GM12801 (cell line): ENCODE data around the gene PEAK3.

ENCODE experiments used
- TF ChIP-seq, protein P1 (sequence below): IDR thresholded peaks from one replicate; pipeline ENCODE4 v1.5.1; 2011; ENCODE audit warnings: control low read depth; ENCODE audit not compliant: insufficient read length; ENCODE audit errors: extremely low read depth

Gene PEAK3

DNA sequence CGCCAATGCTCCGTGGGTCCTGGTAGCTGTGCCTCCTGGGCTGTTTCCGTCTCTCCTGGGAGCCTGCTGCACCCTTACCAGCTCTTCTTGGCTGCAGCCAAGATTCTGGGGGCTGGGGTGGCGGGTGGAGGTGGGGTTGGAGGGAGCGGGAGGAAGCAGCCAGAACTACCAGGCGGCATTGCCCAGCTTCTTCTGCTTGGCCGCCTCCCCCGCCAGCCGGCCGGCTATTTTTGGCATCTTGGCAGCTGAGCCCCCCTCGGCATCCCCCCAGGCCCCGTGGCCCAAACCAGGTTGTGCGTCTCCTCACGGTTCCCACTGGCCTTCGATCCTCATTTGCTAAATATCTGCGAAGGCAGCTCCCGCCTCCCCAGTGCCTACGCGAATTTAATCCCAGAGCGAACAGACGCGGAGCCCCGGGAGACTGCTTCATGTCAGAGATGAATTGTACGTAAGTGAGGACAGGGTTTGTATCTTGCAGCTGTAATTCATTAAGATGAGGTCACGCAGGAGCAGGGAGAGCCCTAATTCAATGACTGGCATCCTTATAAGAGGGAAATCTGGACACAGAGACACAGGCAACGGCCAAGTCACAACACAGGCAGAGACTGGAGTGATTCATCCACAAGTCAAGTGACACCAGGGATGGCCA, 12.8 kb upstream of the PEAK3 start:
- TF ChIP-seq, protein P1, sequence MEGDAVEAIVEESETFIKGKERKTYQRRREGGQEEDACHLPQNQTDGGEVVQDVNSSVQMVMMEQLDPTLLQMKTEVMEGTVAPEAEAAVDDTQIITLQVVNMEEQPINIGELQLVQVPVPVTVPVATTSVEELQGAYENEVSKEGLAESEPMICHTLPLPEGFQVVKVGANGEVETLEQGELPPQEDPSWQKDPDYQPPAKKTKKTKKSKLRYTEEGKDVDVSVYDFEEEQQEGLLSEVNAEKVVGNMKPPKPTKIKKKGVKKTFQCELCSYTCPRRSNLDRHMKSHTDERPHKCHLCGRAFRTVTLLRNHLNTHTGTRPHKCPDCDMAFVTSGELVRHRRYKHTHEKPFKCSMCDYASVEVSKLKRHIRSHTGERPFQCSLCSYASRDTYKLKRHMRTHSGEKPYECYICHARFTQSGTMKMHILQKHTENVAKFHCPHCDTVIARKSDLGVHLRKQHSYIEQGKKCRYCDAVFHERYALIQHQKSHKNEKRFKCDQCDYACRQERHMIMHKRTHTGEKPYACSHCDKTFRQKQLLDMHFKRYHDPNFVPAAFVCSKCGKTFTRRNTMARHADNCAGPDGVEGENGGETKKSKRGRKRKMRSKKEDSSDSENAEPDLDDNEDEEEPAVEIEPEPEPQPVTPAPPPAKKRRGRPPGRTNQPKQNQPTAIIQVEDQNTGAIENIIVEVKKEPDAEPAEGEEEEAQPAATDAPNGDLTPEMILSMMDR = no peak

DNA sequence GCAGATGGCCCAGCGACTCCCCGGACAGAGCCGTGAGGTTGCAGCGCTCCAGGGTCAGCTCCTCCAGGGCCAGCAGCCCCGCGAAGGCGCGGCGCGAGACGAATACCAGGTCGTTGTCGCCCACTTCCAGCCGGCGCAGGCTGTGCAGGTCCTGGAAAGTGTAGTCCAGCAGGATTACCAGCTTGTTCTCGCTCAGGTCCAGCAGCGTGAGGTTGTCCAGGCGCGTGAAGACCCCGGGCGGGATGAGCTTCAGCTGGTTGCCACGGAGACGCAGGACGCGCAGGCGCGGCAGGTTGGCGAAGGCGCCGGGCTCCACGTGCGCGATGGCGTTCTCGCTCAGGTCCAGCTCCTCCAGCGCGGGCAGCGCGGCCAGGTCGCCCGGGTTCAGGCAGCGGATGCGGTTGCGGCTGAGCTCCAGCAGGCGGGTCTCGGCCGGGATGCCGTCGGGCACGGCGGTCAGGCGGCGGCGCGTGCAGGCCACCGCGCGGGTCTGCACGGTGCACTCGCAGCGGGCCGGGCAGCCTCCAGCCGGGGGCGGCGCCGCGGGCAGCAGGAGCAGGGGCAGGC, 9.3 kb upstream of the PEAK3 start:
- TF ChIP-seq, protein P1 = no peak

DNA sequence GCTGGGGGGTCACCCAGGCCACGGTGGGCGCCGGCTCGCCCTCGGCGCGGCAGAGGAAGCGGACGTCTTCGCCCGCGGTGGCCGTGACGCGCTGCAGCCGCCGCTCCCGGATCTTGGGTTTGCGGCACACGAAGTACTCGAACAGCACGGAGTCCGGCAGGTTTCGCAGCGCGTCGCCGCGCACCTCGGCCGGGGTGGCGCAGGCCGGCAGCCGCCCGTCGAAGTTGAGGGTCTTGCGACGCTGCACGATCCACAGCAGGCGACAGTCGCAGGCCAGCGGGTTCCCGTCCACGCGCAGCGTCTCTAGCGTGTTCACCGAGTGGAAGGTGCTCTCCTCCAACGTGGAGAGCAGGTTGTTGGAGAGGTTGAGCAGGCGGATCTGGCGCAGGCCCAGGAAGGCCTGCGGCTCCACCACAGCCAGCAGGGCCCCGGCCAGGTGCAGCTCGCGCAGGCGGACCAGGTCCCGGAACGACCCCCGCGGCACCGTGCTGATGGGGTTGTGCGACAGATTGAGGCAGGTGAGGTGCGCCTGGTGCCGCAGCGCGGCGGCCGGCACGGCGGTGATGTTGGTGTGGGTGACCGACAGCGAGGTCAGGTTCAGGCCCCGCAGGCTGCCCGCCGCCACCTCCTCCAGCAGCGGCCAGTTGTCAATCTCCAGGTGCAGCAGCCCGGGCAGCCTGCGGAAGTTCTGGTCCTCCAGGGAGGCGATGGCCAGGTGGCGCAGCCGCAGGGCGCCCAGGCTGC, 8.6 kb upstream of the PEAK3 start:
- TF ChIP-seq, protein P1 = no peak

DNA sequence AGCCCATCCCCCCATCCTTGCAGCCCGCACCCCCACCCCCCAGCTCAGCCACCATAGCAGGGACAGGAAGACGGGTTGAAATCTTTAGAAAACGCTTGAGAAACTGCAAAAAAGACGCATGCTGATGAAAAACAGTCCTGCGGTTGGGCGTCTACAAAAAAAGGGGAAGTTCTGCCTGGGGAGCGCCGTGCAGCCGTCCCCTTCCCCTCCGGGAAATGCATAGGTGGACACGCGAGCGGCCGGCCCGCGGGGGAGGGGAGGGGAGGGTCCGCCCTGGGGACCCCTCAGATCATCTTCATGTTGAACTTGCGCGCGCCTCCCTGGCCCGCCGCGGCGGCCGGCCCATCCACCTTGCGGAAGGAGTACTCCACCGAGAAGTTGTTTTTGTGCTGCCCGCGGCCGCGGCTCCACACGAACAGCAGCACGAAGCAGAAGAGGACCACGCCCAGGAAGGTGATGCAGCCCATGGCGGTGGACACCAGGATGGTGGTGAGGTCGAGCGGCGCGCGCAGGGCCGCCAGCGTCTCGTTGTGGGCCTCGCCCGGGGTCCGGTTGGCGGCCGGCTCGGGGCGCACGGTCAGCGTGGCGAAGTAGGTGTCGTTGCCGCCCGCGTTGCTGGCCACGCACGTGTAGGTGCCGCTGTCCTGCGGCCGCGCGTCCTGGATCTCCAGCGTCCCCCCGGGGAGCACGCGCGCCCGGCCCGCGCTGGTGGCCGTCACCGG, 7.9 kb upstream of the PEAK3 start:
- TF ChIP-seq, protein P1 = no peak

DNA sequence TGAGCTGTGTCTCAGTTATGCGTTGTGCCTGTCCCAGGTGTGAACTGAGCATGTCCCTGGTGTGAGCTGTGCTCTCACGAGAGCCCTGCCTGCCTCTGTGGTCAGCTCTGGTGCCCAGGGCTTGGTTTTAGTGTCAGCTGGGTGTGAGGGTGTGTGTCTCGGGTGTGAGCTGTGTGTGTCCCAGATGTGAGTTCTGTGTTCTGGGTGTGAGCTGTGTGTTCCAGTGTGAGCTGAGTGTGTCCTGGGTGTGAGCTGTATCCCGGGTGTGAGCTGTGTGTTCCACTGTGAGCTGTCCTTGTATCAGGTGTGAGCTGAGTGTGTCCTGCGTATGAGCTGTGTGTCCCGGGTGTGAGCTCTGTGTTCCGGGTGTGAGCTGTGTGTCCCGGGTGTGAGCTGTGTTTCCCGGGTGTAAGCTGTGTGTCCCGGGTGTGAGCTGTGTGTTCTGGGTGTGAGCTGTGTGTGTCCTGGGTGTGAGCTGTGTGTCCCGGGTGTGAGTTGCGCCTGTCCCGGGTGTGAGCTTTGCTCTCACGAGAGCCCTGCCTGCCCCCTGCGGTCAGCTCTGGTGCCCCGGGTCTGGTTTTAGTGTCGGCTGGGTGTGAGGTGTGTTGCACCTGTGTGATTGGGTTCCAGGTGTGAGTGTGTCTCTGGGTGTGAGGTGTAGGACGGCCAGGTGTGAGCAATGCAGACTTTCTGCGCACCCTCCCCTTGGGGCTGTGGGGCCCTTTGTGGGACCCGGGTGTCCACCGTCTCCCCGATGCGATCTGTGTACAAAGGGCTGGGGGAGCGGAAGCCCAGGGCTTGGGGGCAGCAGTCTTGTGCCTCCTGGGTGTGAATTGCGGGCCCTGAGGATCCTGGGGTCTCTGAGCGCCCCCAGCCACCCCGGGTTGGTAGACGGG, 7.1 kb upstream of the PEAK3 start:
- TF ChIP-seq, protein P1 = no peak

DNA sequence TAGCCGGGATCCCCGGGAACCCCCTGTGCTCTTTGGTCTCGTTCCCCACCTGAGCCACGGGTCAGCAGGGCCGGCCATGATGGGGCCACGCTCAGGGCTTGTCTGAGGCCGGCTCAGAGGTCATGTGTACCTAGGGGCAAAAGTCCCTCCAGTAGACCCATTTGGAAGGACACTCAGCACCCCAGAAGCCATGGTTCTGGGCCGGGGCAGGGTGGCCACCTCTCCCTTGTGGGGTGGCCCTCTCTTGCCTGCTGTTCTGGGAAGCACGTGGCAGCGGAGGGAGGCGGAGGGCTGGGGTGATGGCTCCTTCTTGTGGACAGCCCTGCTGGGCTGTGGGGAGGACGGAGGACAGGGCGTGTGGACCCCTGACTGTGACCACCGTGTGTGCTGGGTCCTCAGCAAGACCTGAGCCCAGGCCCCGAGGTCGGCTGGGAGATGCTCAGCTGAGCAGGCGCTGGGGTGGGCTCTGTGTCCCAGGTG, 6.4 kb upstream of the PEAK3 start:
- TF ChIP-seq, protein P1 = no peak
